ENCODE measurements around the gene NAT14. TPM values are rescaled to one million over a fixed set of nuclear protein-coding genes. Genes with fewer than 3 reads are reported as not detected.

Gene NAT14
- total RNA-seq, 2 experiments from 2014 or later, result 28.3 to 29.1 TPM

DNA sequence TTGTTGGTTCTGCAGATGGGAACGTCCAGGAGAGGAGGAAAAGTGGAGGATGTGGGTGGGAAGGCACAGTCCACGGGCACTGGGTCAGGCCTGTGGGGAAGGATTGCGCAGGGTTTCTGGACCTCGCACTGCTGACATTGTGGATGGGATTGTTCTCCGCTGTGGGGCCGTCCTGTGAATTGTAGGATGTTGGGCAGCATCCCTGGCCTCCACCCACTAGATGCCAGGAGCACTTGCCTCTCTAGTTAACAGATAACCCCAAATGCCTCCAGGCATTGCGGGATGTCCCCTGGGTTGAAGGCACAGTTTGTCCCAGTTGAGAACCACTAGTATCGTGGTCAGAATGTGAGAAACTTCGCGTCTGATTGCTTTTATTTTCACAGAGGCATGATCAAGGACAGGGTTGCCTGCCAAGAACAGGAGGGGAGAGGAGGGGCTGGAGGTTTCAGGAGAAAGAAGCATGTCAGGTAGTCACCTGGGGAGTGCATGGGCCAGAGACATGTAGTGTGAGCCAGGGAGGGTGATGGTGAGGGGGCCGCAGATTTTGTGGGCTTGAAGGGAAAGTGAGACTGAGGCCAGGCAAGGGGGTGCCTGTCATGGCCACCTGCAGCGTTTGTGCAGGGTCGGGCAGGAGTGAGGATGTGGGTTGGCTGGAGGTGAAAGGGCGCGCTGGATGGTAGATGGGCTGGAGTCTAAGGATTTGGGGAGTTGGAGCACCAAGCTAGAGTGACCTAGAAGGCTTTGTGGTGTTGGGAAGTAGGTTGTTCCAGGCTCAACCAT lies 5.3 kb upstream of the NAT14 start:
- Histone ChIP-seq H3K36me3 (ENCODE audit: insufficient read depth, low read length) (no peaks in the 10 kb centered on the region; the same call in 1 of the 2 replicates), H4K20me1 (ENCODE audit: insufficient read depth, low read length) (no peaks in the 10 kb centered on the region), H3K9me2 (ENCODE audit: insufficient read depth, low read length) (no peaks in the 10 kb centered on the region), H3K4me2 (ENCODE audit: low read length) (no peak overlapping the region), H3K79me2 (ENCODE audit: insufficient read depth, low read depth, low read length) (peaks cover 13% of the 10 kb centered on the region; the same call in 1 of the 2 replicates), H3K9me3 (ENCODE audit: low read length) (no peaks in the 10 kb centered on the region), H3K4me3 (ENCODE audit: low read depth, low read length, poor library complexity, severe bottlenecking) (no peak overlapping the region), H3K27ac (ENCODE audit: low read depth, low read length, poor library complexity, severe bottlenecking) (no peak overlapping the region), H2AFZ (ENCODE audit: low read length) (no peak overlapping the region), H3K4me1 (ENCODE audit: insufficient read depth, low read length, poor library complexity, severe bottlenecking) (peaks cover 31% of the 10 kb centered on the region)
- DNase-seq (ENCODE audit: low spot score), result no peak
- ChIA-PET POLR2A (interaction anchor here (0.6 kb wide), 1 partner anchor 359 kb away, joined by 3 read pairs; no protein-coding TSS in a partner anchor), CTCF (ENCODE audit: unreplicated experiment) (no interaction called here)
- intact Hi-C loops (cut with micrococcal nuclease; ENCODE audit: unreplicated experiment), result no loop called here
- no TSS peak for BruUV-seq (replicated peaks)
- no peak for TF ChIP-seq EZH2phosphoT487 (IDR thresholded peaks at IDR 0.05; ENCODE audit: borderline replicate concordance, low read depth, low read length)
- TF ChIP-seq, protein P1, sequence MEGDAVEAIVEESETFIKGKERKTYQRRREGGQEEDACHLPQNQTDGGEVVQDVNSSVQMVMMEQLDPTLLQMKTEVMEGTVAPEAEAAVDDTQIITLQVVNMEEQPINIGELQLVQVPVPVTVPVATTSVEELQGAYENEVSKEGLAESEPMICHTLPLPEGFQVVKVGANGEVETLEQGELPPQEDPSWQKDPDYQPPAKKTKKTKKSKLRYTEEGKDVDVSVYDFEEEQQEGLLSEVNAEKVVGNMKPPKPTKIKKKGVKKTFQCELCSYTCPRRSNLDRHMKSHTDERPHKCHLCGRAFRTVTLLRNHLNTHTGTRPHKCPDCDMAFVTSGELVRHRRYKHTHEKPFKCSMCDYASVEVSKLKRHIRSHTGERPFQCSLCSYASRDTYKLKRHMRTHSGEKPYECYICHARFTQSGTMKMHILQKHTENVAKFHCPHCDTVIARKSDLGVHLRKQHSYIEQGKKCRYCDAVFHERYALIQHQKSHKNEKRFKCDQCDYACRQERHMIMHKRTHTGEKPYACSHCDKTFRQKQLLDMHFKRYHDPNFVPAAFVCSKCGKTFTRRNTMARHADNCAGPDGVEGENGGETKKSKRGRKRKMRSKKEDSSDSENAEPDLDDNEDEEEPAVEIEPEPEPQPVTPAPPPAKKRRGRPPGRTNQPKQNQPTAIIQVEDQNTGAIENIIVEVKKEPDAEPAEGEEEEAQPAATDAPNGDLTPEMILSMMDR (conservative IDR thresholded peaks at IDR 0.05; ENCODE audit: low read length), result no peak

DNA sequence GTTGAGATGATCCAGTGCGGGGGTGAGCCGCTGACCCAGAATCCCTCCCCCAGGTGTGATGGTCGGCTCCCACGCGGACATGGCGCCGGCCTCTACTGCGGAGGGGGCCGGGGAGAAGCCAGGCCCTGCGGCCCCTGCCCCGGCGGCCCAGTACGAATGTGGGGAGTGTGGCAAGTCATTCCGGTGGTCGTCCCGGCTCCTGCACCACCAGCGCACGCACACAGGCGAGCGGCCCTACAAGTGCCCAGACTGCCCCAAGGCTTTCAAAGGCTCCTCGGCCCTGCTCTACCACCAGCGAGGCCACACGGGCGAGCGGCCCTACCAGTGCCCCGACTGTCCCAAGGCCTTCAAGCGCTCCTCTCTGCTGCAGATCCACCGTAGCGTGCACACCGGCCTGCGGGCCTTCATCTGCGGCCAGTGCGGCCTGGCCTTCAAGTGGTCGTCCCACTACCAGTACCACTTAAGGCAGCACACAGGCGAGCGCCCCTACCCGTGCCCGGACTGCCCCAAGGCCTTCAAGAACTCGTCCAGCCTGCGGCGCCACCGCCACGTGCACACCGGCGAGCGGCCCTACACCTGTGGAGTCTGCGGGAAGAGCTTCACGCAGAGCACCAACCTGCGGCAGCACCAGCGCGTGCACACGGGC lies 3.7 kb upstream of the NAT14 start:
- H3K4me3 ChIP-seq (ENCODE audit: low read depth, low read length, poor library complexity, severe bottlenecking), result no peak overlapping the region
- H3K9me2 ChIP-seq (ENCODE audit: insufficient read depth, low read length), result no peaks in the 10 kb centered on the region
- no peaks in the 10 kb centered on the region; the same call in 1 of the 2 replicates for H3K36me3 ChIP-seq (ENCODE audit: insufficient read depth, low read length)
- no peaks in the 10 kb centered on the region for H4K20me1 ChIP-seq (ENCODE audit: insufficient read depth, low read length)
- intact Hi-C loops (cut with micrococcal nuclease; ENCODE audit: unreplicated experiment), result no loop called here
- peaks cover 35% of the 10 kb centered on the region for H3K4me1 ChIP-seq (ENCODE audit: insufficient read depth, low read length, poor library complexity, severe bottlenecking)
- peaks cover 13% of the 10 kb centered on the region; the same call in 1 of the 2 replicates for H3K79me2 ChIP-seq (ENCODE audit: insufficient read depth, low read depth, low read length)
- POLR2A ChIA-PET, result no interaction called here
- H3K27ac ChIP-seq (ENCODE audit: low read depth, low read length, poor library complexity, severe bottlenecking), result no peak overlapping the region
- CTCF ChIA-PET (ENCODE audit: unreplicated experiment), result no interaction called here
- H2AFZ ChIP-seq (ENCODE audit: low read length), result no peak overlapping the region
- no peaks in the 10 kb centered on the region for H3K9me3 ChIP-seq (ENCODE audit: low read length)
- BruUV-seq (replicated peaks), result no TSS peak
- no peak overlapping the region for H3K4me2 ChIP-seq (ENCODE audit: low read length)
- DNase-seq (ENCODE audit: low spot score), result no peak
- TF ChIP-seq, protein P1 (conservative IDR thresholded peaks at IDR 0.05; ENCODE audit: low read length), result no peak
- TF ChIP-seq EZH2phosphoT487 (IDR thresholded peaks at IDR 0.05; ENCODE audit: borderline replicate concordance, low read depth, low read length), result no peak

DNA sequence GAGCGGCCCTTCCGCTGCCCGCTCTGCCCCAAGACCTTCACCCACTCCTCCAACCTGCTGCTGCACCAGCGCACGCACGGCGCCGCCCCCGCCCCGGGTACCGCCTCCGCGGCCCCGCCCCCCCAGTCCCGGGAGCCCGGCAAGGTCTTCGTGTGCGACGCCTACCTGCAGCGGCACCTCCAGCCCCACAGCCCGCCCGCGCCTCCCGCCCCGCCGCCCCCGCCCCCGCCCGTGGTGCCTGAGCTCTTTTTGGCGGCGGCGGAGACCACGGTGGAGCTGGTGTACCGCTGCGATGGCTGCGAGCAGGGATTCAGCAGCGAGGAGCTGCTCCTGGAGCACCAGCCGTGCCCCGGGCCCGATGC lies 3.2 kb upstream of the NAT14 start:
- BruUV-seq (replicated peaks), result no TSS peak
- ChIA-PET CTCF (ENCODE audit: unreplicated experiment) (no interaction called here), POLR2A (interaction anchor here (0.6 kb wide), 1 partner anchor 13 kb away, joined by 5 read pairs; no protein-coding TSS in a partner anchor)
- TF ChIP-seq EZH2phosphoT487 (IDR thresholded peaks at IDR 0.05; ENCODE audit: borderline replicate concordance, low read depth, low read length), result no peak
- TF ChIP-seq, protein P1 (conservative IDR thresholded peaks at IDR 0.05; ENCODE audit: low read length), result no peak
- no peaks in the 10 kb centered on the region; the same call in 1 of the 2 replicates for H3K36me3 ChIP-seq (ENCODE audit: insufficient read depth, low read length)
- no peak overlapping the region for H2AFZ ChIP-seq (ENCODE audit: low read length)
- H3K9me3 ChIP-seq (ENCODE audit: low read length), result no peaks in the 10 kb centered on the region
- no peaks in the 10 kb centered on the region for H3K9me2 ChIP-seq (ENCODE audit: insufficient read depth, low read length)
- intact Hi-C loops (cut with micrococcal nuclease; ENCODE audit: unreplicated experiment), result no loop called here
- H4K20me1 ChIP-seq (ENCODE audit: insufficient read depth, low read length), result no peaks in the 10 kb centered on the region
- no peak overlapping the region for H3K4me3 ChIP-seq (ENCODE audit: low read depth, low read length, poor library complexity, severe bottlenecking)
- DNase-seq (ENCODE audit: low spot score), result no peak
- peaks cover 36% of the 10 kb centered on the region for H3K4me1 ChIP-seq (ENCODE audit: insufficient read depth, low read length, poor library complexity, severe bottlenecking)
- H3K79me2 ChIP-seq (ENCODE audit: insufficient read depth, low read depth, low read length), result peaks cover 13% of the 10 kb centered on the region; the same call in 1 of the 2 replicates
- no peak overlapping the region for H3K4me2 ChIP-seq (ENCODE audit: low read length)
- no peak overlapping the region for H3K27ac ChIP-seq (ENCODE audit: low read depth, low read length, poor library complexity, severe bottlenecking)

All from OCI-LY7 (cell line).